ENCODE measurements around the gene PYGO1. TPM values are rescaled to one million over a fixed set of nuclear protein-coding genes. Genes with fewer than 3 reads are reported as not detected.

Gene PYGO1
- total RNA-seq, 4 donors from 2014 or later = 7.1 to 38.0 (median 34.3) TPM

DNA sequence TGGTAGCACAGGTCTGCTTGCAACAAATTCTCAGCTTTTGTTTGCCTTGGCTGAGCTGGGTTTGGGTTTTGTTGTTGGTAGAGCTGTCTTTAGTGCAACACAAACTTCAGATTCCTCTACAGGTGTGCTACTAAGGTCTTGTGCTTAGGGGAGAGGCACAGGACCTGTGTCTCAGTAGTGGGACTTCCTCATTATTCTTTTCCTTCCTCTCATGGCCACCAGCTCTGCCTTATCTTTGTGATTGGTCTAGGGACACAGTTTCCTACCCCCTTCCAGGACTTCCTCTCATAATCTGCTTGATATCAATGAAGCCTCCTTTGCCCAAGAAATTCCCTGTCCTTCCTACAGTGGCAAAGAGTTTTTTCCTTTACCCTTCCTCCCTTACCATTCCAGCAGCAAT is 55.2 kb downstream of the PYGO1 start:
- intact Hi-C loops (cut with DNase I; ENCODE audit: low total_unique reads) = no loop called here
- Histone ChIP-seq H3K4me1 (no peaks in the 10 kb centered on the region), H3K9me3 (no peaks in the 10 kb centered on the region), H3K4me3 (no peak overlapping the region), H3K27ac (no peak overlapping the region), H3K27me3 (no peaks in the 10 kb centered on the region), H3K36me3 (no peaks in the 10 kb centered on the region)
- TF ChIP-seq POLR2A (IDR thresholded peaks at IDR 0.05) = no peak
- TF ChIP-seq, protein P1, sequence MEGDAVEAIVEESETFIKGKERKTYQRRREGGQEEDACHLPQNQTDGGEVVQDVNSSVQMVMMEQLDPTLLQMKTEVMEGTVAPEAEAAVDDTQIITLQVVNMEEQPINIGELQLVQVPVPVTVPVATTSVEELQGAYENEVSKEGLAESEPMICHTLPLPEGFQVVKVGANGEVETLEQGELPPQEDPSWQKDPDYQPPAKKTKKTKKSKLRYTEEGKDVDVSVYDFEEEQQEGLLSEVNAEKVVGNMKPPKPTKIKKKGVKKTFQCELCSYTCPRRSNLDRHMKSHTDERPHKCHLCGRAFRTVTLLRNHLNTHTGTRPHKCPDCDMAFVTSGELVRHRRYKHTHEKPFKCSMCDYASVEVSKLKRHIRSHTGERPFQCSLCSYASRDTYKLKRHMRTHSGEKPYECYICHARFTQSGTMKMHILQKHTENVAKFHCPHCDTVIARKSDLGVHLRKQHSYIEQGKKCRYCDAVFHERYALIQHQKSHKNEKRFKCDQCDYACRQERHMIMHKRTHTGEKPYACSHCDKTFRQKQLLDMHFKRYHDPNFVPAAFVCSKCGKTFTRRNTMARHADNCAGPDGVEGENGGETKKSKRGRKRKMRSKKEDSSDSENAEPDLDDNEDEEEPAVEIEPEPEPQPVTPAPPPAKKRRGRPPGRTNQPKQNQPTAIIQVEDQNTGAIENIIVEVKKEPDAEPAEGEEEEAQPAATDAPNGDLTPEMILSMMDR (IDR thresholded peaks at IDR 0.05) = no peak
- DNase-seq = no peak

DNA sequence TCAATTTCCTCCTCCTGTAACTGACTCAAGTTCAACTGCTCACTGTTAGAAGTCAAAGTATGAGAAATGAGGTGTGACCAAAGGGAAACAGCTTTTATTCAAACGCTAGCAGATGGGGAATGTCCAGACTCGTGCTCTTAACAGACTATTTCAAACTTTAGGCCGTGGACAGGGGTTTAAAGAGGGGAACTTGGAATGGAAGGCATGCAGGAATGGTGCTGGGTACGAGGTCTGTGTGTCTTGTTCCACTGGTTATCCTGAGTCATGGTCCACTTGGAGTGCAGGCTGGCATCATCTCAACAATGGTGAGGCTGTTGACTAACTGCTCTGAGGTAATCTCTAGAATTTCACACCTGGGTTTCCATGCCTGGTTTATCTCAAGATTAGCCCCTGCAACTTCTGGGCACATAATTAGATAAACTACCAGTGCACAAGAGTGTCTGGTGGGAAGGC is 57.3 kb downstream of the PYGO1 start:
- Histone ChIP-seq H3K27ac (no peak overlapping the region), H3K4me1 (no peaks in the 10 kb centered on the region), H3K9me3 (no peaks in the 10 kb centered on the region), H3K27me3 (no peaks in the 10 kb centered on the region), H3K4me3 (no peak overlapping the region), H3K36me3 (no peaks in the 10 kb centered on the region)
- intact Hi-C loops (cut with DNase I; ENCODE audit: low total_unique reads) = no loop called here
- no peak for DNase-seq
- TF ChIP-seq POLR2A (IDR thresholded peaks at IDR 0.05) = no peak
- TF ChIP-seq, protein P1 (IDR thresholded peaks at IDR 0.05) = no peak

DNA sequence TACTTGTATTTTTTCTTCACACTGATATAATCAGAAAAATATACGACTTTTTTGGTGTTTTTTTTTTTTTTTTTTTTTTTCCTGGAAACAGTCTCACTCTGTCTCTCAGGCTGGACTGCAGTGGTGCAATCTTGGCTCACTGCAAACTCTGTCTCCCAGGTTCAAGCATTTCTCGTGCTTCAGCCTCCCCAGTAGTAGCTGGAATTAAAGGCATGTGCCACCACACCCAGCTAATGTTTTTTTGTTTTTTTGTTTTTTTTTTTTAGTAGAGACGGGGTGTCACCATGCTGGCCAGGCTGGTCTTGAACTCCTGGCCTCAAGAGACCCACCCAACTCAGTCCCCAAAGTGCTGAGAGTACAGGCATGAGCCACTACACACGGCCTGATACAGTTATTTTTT is 59.3 kb downstream of the PYGO1 start:
- TF ChIP-seq POLR2A (IDR thresholded peaks at IDR 0.05) = no peak
- TF ChIP-seq, protein P1 (IDR thresholded peaks at IDR 0.05) = no peak
- no peak overlapping the region for H3K27ac ChIP-seq
- no peaks in the 10 kb centered on the region for H3K9me3 ChIP-seq
- no peak for DNase-seq
- no peaks in the 10 kb centered on the region for H3K36me3 ChIP-seq
- H3K4me1 ChIP-seq = no peaks in the 10 kb centered on the region
- H3K27me3 ChIP-seq = no peaks in the 10 kb centered on the region
- intact Hi-C loops (cut with DNase I; ENCODE audit: low total_unique reads) = no loop called here
- no peak overlapping the region for H3K4me3 ChIP-seq

DNA sequence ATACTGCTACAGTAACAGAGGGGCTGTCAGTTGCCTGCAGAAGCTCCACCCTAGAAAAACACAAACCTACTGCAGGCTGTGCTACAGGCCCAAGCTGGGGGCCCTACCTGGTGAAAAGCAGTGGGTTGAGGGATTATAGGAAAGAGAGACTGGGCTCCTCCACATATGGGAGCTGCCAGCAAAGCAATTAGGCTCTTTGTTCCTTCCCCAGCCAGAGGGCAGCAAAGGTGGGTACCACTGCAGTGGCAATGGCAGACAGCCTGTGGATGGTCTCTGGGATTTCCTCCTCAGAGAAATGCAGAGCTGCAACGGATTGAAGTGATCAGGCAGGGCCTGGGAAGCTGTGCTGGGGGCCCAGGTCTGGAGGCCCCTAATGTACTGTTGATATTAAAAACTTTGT is 61.0 kb downstream of the PYGO1 start:
- Histone ChIP-seq H3K4me1 (no peaks in the 10 kb centered on the region), H3K27ac (no peak overlapping the region), H3K27me3 (no peaks in the 10 kb centered on the region), H3K9me3 (no peaks in the 10 kb centered on the region), H3K36me3 (no peaks in the 10 kb centered on the region), H3K4me3 (no peak overlapping the region)
- intact Hi-C loops (cut with DNase I; ENCODE audit: low total_unique reads) = no loop called here
- no peak for TF ChIP-seq POLR2A (IDR thresholded peaks at IDR 0.05)
- TF ChIP-seq, protein P1 (IDR thresholded peaks at IDR 0.05) = no peak
- DNase-seq = no peak

DNA sequence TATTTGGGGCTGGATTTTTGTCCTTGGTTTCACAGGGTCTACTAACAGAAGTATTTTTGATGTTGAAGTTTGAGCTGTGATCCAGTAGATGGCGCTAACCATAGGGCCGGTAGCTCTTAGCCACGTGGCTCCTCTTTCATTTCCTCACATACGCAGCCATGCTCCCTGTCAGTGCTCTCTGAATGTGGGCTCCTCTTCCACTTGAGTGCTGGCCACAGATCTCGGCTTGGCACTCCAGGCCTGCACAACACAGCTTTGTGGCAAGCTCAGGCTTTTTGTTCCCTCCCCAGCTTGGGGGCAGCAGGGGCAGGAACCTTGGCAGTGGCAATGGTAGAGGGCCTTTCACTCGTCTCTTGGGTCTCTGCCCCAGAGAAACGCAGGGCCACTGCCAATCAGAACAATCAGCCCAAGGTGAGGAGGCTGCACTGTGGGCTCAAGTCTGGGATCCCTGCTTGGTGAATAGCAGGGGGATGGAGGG is 61.5 kb downstream of the PYGO1 start:
- intact Hi-C loops (cut with DNase I; ENCODE audit: low total_unique reads) = no loop called here
- H3K27ac ChIP-seq = no peak overlapping the region
- H3K9me3 ChIP-seq = no peaks in the 10 kb centered on the region
- no peaks in the 10 kb centered on the region for H3K4me1 ChIP-seq
- no peaks in the 10 kb centered on the region for H3K36me3 ChIP-seq
- H3K27me3 ChIP-seq = no peaks in the 10 kb centered on the region
- TF ChIP-seq POLR2A (IDR thresholded peaks at IDR 0.05) = no peak
- TF ChIP-seq, protein P1 (IDR thresholded peaks at IDR 0.05) = peak in 1 of 4 experiments; percentile 38
- DNase-seq = no peak
- H3K4me3 ChIP-seq = no peak overlapping the region
